Neural cell (in vitro differentiated cells): Measurements from ENCODE around the gene GBP3. TPM values are rescaled to one million over a fixed set of nuclear protein-coding genes. Genes with fewer than 3 reads are reported as not detected.
"Not testable (repeated sequence)": the region's sequence is repeated elsewhere in the genome, so short reads cannot be mapped to it uniquely, and the experiment has no call there.

ENCODE experiments used
- H2AFZ ChIP-seq: fragments of 200-600, 300-800 bp; sonication (generic), shearing (Covaris generic); 2 replicates; pipeline ENCODE4 v1.6.0; 2014; ENCODE audit warnings: low read depth, mild to moderate bottlenecking, antibody characterized with exemption, low read length, moderate library complexity
- H3F3A ChIP-seq: fragments of 200-600 bp; shearing (Covaris generic); 2 replicates; pipeline ENCODE4 v1.6.1; 2016; ENCODE audit warnings: mild to moderate bottlenecking, moderate library complexity, mixed read lengths, antibody characterized with exemption, low read length; ENCODE audit not compliant: insufficient read depth, poor library complexity, severe bottlenecking
- H3K27ac ChIP-seq: fragments of 200-600, 300-800 bp; sonication (generic), shearing (Covaris generic); 2 replicates; pipeline ENCODE4 v1.5.1; 2014; ENCODE audit warnings: mild to moderate bottlenecking, low read length, moderate library complexity
- H3K27me3 ChIP-seq: fragments of 300-800, 200-600 bp; sonication (generic), shearing (Covaris generic); 2 replicates; pipeline ENCODE4 v1.6.0; 2014; ENCODE audit warnings: mild to moderate bottlenecking, low read depth, low read length, moderate library complexity; ENCODE audit not compliant: insufficient read depth
- H3K36me3 ChIP-seq: fragments of 300-800, 200-600 bp; sonication (generic), shearing (Covaris generic); 2 replicates; pipeline ENCODE4 v1.5.1; 2014; ENCODE audit warnings: mild to moderate bottlenecking, antibody characterized with exemption, low read length, moderate library complexity; ENCODE audit not compliant: insufficient read depth
- H3K4me2 ChIP-seq: fragments of 300-800, 200-600 bp; sonication (generic), shearing (Covaris generic); 2 replicates; pipeline ENCODE4 v1.6.0; 2014; ENCODE audit warnings: mild to moderate bottlenecking, low read length
- H3K4me3 ChIP-seq: fragments of 300-800, 200-600 bp; sonication (generic), shearing (Covaris generic); 2 replicates; pipeline ENCODE4 v1.5.1; 2014; ENCODE audit warnings: mild to moderate bottlenecking, low read length, moderate library complexity
- H3K79me2 ChIP-seq: fragments of 200-600 bp; shearing (Covaris generic); replicated peaks from 2 replicates; pipeline ENCODE4 v1.6.0; 2014; ENCODE audit warnings: mild to moderate bottlenecking, low read length, moderate library complexity; ENCODE audit not compliant: insufficient read depth
- H3K9ac ChIP-seq: fragments of 300-800, 200-600 bp; sonication (generic), shearing (Covaris generic); 2 replicates; pipeline ENCODE4 v1.6.1; 2016; ENCODE audit warnings: mild to moderate bottlenecking, low read length, mixed read lengths
- H3K9me2 ChIP-seq: fragments of 200-600 bp; shearing (Covaris generic); 2 replicates; pipeline ENCODE4 v1.6.1; 2016; ENCODE audit warnings: mild to moderate bottlenecking, low read length, mixed read lengths; ENCODE audit not compliant: insufficient read depth
- H3K9me3 ChIP-seq: fragments of 200-600, 300-800 bp; sonication (generic), shearing (Covaris generic); 2 replicates; pipeline ENCODE4 v1.6.1; 2016; ENCODE audit warnings: mild to moderate bottlenecking, mixed run types, low read length, moderate library complexity, mixed read lengths
- H4K20me1 ChIP-seq: fragments of 200-600 bp; shearing (Covaris generic); 2 replicates; pipeline ENCODE4 v1.6.1; 2016; ENCODE audit warnings: mild to moderate bottlenecking, mixed run types; ENCODE audit not compliant: insufficient read depth
- EP300 ChIP-seq: fragments of 450-650 bp; conservative IDR thresholded peaks from 2 replicates; pipeline ENCODE4 v1.6.1; 2014; ENCODE audit warnings: antibody characterized with exemption, mild to moderate bottlenecking, moderate library complexity; ENCODE audit not compliant: poor library complexity, severe bottlenecking
- EZH2 ChIP-seq: fragments of 200-600, 300-800 bp; shearing (Covaris generic), sonication (generic); IDR thresholded peaks from 2 replicates; pipeline ENCODE4 v1.6.1; 2014; ENCODE audit warnings: antibody characterized with exemption, low read length, borderline replicate concordance, mild to moderate bottlenecking; ENCODE audit not compliant: insufficient read depth, poor library complexity, severe bottlenecking
- MXI1 ChIP-seq: fragments of 450-650 bp; conservative IDR thresholded peaks from 2 replicates; pipeline ENCODE4 v1.6.1; 2014; ENCODE audit warnings: antibody characterized with exemption, mild to moderate bottlenecking; ENCODE audit not compliant: poor library complexity, severe bottlenecking
- POLR2AphosphoS5 ChIP-seq: IDR thresholded peaks from 2 replicates; pipeline ENCODE4 v1.6.1; 2012
- RAD21 ChIP-seq: fragments of 450-650 bp; conservative IDR thresholded peaks from 2 replicates; pipeline ENCODE4 v1.6.1; 2014; ENCODE audit warnings: antibody characterized with exemption, mild to moderate bottlenecking, moderate library complexity
- SMC3 ChIP-seq: fragments of 450-650 bp; conservative IDR thresholded peaks from 2 replicates; pipeline ENCODE4 v1.6.1; 2014; ENCODE audit warnings: antibody characterized with exemption, mild to moderate bottlenecking, moderate library complexity; ENCODE audit not compliant: poor library complexity
- polyA plus RNA-seq: library from polyadenylated mRNA; depleted of rRNA; stranded (reverse); fragments of >200 nt; gene quantifications from 2 replicates; pipeline ENCODE4 v1.2.3, GENCODE V29; 2014
- TF ChIP-seq, protein P1 (sequence below): IDR thresholded peaks from 2 replicates; pipeline ENCODE4 v1.6.1; 2012; ENCODE audit warnings: borderline replicate concordance
- TF ChIP-seq, protein P2 (sequence below): fragments of 450-650 bp; IDR thresholded peaks from 2 replicates; pipeline ENCODE4 v1.5.1; 2014; ENCODE audit warnings: antibody characterized with exemption, mild to moderate bottlenecking, moderate library complexity; ENCODE audit not compliant: poor library complexity, severe bottlenecking

The GBP3 gene
- polyA plus RNA-seq, 1 donor from 2014 or later: not detected

GRCh38 chr1:89050649-89051033 is 28.0 kb upstream of the GBP3 start:
- H3K9me2 ChIP-seq: no peaks in the 10 kb centered on the region
- H3K79me2 ChIP-seq: no peaks in the 10 kb centered on the region
- H3F3A ChIP-seq: no peaks in the 10 kb centered on the region
- no peaks in the 10 kb centered on the region for H3K36me3 ChIP-seq
- H4K20me1 ChIP-seq: no peaks in the 10 kb centered on the region
- H2AFZ ChIP-seq: no peak overlapping the region
- H3K9ac ChIP-seq: no peak overlapping the region
- no peak overlapping the region for H3K4me3 ChIP-seq
- no peak for TF ChIP-seq EP300
- TF ChIP-seq SMC3: no peak
- no peak for TF ChIP-seq EZH2
- TF ChIP-seq RAD21: no peak
- no peak for TF ChIP-seq MXI1
- no peaks in the 10 kb centered on the region for H3K27me3 ChIP-seq
- H3K4me2 ChIP-seq: no peak overlapping the region
- H3K9me3 ChIP-seq: no peaks in the 10 kb centered on the region
- no peak overlapping the region for H3K27ac ChIP-seq

DNA sequence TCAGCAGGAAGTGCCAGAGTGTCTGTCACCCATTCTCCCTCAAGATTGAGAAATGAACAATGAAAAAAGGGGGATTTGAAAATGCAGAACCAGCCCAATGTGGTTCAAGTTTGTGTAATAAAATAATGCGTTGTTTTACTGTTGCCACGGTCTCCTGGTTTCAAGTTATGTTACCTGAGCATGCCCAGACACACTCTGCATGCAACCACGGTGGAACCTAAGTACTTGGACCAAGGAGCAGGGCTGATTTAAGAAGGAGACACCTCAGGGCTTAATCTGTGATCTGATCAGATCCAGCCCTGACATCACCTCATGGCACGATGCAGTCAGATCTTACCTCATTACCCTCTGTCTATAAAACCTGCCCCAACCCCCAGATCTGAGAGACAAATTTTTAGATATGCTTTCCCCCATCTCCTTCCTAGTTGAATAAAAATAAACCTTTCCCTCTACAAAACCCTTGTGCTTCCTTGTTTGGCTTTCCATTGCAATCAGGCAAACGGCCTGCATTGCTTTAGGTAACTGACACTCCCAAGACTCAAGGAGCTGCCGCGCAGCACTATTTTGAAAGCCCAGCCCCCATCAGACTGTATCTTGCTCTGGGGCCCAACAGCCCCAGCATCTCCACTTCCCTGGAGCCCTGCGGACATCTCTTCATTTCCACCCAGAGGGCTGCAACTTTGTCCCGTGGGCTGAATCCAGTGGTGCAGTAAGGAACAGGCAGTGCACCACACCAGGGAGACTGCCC is 27.4 kb upstream of the GBP3 start:
- not testable (repeated sequence) for H3K4me2 ChIP-seq, H3K27ac ChIP-seq, H4K20me1 ChIP-seq, H2AFZ ChIP-seq, H3K9me2 ChIP-seq, H3K36me3 ChIP-seq, H3F3A ChIP-seq, H3K4me3 ChIP-seq, H3K79me2 ChIP-seq, H3K9me3 ChIP-seq, H3K9ac ChIP-seq, H3K27me3 ChIP-seq

DNA sequence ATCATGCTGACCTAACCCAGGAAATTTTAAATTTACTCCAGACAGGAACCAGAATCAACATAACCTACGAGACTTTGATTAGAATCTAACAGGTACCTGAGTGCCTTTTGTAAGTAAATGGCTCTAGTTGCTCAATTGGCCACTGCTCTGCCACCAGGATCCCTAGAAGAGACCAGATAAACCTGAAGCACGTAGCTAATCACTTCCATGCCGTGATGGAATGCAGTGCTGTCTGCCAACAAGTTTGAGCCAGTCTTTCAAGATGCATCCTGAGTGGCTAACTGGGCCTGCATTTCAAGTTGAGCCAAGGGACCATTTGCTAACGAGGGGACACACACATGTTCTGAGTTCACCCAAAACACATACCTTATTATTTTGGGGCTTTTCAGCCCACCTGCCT is 26.5 kb upstream of the GBP3 start:
- not testable (repeated sequence) for H3K4me2 ChIP-seq, H3K27me3 ChIP-seq, H4K20me1 ChIP-seq, H2AFZ ChIP-seq, H3F3A ChIP-seq, H3K9ac ChIP-seq, H3K9me2 ChIP-seq, H3K36me3 ChIP-seq, H3K9me3 ChIP-seq, H3K79me2 ChIP-seq, H3K4me3 ChIP-seq, H3K27ac ChIP-seq

GRCh38 chr1:89047734-89048133 is 25.1 kb upstream of the GBP3 start:
- H3K4me3 ChIP-seq: no peak overlapping the region
- no peak overlapping the region for H3K4me2 ChIP-seq
- H3K9me2 ChIP-seq: no peaks in the 10 kb centered on the region
- no peak overlapping the region for H3K27ac ChIP-seq
- no peak for TF ChIP-seq EZH2
- TF ChIP-seq, protein P1, sequence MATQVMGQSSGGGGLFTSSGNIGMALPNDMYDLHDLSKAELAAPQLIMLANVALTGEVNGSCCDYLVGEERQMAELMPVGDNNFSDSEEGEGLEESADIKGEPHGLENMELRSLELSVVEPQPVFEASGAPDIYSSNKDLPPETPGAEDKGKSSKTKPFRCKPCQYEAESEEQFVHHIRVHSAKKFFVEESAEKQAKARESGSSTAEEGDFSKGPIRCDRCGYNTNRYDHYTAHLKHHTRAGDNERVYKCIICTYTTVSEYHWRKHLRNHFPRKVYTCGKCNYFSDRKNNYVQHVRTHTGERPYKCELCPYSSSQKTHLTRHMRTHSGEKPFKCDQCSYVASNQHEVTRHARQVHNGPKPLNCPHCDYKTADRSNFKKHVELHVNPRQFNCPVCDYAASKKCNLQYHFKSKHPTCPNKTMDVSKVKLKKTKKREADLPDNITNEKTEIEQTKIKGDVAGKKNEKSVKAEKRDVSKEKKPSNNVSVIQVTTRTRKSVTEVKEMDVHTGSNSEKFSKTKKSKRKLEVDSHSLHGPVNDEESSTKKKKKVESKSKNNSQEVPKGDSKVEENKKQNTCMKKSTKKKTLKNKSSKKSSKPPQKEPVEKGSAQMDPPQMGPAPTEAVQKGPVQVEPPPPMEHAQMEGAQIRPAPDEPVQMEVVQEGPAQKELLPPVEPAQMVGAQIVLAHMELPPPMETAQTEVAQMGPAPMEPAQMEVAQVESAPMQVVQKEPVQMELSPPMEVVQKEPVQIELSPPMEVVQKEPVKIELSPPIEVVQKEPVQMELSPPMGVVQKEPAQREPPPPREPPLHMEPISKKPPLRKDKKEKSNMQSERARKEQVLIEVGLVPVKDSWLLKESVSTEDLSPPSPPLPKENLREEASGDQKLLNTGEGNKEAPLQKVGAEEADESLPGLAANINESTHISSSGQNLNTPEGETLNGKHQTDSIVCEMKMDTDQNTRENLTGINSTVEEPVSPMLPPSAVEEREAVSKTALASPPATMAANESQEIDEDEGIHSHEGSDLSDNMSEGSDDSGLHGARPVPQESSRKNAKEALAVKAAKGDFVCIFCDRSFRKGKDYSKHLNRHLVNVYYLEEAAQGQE: no peak
- TF ChIP-seq POLR2AphosphoS5: no peak
- TF ChIP-seq RAD21: no peak
- TF ChIP-seq, protein P2, sequence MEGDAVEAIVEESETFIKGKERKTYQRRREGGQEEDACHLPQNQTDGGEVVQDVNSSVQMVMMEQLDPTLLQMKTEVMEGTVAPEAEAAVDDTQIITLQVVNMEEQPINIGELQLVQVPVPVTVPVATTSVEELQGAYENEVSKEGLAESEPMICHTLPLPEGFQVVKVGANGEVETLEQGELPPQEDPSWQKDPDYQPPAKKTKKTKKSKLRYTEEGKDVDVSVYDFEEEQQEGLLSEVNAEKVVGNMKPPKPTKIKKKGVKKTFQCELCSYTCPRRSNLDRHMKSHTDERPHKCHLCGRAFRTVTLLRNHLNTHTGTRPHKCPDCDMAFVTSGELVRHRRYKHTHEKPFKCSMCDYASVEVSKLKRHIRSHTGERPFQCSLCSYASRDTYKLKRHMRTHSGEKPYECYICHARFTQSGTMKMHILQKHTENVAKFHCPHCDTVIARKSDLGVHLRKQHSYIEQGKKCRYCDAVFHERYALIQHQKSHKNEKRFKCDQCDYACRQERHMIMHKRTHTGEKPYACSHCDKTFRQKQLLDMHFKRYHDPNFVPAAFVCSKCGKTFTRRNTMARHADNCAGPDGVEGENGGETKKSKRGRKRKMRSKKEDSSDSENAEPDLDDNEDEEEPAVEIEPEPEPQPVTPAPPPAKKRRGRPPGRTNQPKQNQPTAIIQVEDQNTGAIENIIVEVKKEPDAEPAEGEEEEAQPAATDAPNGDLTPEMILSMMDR: no peak
- no peak for TF ChIP-seq SMC3
- no peak for TF ChIP-seq MXI1
- no peak overlapping the region for H2AFZ ChIP-seq
- H3K79me2 ChIP-seq: no peaks in the 10 kb centered on the region
- no peaks in the 10 kb centered on the region for H3K36me3 ChIP-seq
- H3F3A ChIP-seq: no peaks in the 10 kb centered on the region
- no peaks in the 10 kb centered on the region for H3K9me3 ChIP-seq
- H4K20me1 ChIP-seq: no peaks in the 10 kb centered on the region
- H3K9ac ChIP-seq: no peak overlapping the region
- no peaks in the 10 kb centered on the region for H3K27me3 ChIP-seq

DNA sequence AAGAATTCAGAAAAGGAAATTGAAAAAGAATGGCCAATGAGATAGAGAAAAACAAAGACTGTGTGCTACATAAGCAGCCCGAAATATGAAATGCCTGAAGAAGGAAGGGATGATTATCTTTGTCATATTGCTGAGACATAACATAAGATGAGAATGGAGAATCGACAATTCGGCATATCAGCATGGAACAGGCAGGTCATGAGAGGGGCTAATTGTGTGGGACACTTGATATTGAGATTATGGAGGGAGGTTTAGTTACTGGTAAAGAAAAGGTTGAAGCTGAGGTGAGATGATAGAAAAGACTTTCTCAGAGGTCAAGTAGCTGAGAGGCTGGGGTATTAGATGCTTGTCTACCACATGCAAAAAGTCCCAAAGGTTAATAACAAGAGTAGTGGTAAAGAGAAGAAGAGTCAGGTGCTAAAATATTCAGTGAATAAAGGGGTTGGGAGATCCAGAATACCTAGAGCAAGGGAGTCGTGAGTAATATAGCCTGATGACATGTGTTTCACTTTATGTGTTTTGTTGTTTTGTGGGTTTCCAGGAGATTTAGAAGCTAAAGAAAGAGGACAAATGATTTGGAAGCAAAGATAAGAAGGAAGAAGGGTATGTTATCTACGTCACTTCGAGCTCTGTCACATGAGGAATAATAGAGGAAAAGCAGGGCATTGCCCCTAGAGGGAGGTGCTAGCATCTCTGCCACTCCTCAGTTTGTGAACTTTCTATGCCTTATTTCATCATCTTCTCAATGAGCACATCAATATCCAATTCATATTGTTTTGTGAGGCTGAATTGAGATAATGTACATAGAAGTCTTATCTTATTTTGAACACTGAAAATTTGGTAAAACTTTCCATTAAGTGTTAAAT is 23.9 kb upstream of the GBP3 start:
- not testable (repeated sequence) for H3K27me3 ChIP-seq, H3K4me2 ChIP-seq, H2AFZ ChIP-seq, H3K9ac ChIP-seq, H3K4me3 ChIP-seq, H3K9me3 ChIP-seq, H3K27ac ChIP-seq, H4K20me1 ChIP-seq, H3K9me2 ChIP-seq, H3K36me3 ChIP-seq, H3K79me2 ChIP-seq, H3F3A ChIP-seq
